OCI-LY7 (cell line): ENCODE measurements around the gene ARHGAP30. TPM values are rescaled to one million over a fixed set of nuclear protein-coding genes. Genes with fewer than 3 reads are reported as not detected.

ENCODE experiments used
- BruUV-seq: library from RNA; stranded (reverse); fragments of 400-500 nt; replicated peaks from 2 replicates; lab custom pipeline; 2021; lab: Mats Ljungman, UMichigan
- CTCF ChIA-PET: fragments of 300-600 bp; sonication (Branson Sonifier 250); formaldehyde crosslinking; loops from one replicate; lab custom pipeline; 2022; ENCODE audit warnings: antibody characterized with exemption; ENCODE audit not compliant: unreplicated experiment; lab: Charles Lee
- POLR2A ChIA-PET: fragments of 300-600 bp; sonication (Branson Sonifier 250); formaldehyde crosslinking; loops from one replicate; lab custom pipeline; 2022; ENCODE audit warnings: antibody characterized with exemption; lab: Charles Lee
- DNase-seq: peaks from one replicate; pipeline ENCODE4 v3.0.0-alpha.2; 2015; ENCODE audit warnings: low spot score
- H2AFZ ChIP-seq: fragments of 200-600 bp; sonication (generic), shearing (Covaris generic); 2 replicates; pipeline ENCODE4 v1.6.1; 2014; ENCODE audit warnings: mild to moderate bottlenecking, antibody characterized with exemption, low read length, moderate library complexity
- H3K27ac ChIP-seq: fragments of 200-600 bp; sonication (generic); 2 replicates; pipeline ENCODE4 v1.5.1; 2014; ENCODE audit warnings: mixed run types, low read depth, mild to moderate bottlenecking, moderate library complexity, low read length, inconsistent platforms; ENCODE audit not compliant: poor library complexity, severe bottlenecking
- H3K36me3 ChIP-seq: fragments of 200-600 bp; sonication (generic); 2 replicates; pipeline ENCODE4 v1.6.1; 2014; ENCODE audit warnings: mild to moderate bottlenecking, antibody characterized with exemption, low read length, moderate library complexity, mixed read lengths; ENCODE audit not compliant: insufficient read depth
- H3K4me1 ChIP-seq: fragments of 200-600 bp; sonication (generic); 2 replicates; pipeline ENCODE4 v1.5.1; 2014; ENCODE audit warnings: mild to moderate bottlenecking, low read length; ENCODE audit not compliant: insufficient read depth, poor library complexity, severe bottlenecking
- H3K4me2 ChIP-seq: fragments of 200-600 bp; sonication (generic); 2 replicates; pipeline ENCODE4 v1.6.1; 2014; ENCODE audit warnings: mild to moderate bottlenecking, low read length
- H3K4me3 ChIP-seq: fragments of 200-600 bp; sonication (generic); 2 replicates; pipeline ENCODE4 v1.5.1; 2014; ENCODE audit warnings: mild to moderate bottlenecking, low read depth, low read length; ENCODE audit not compliant: poor library complexity, severe bottlenecking
- H3K79me2 ChIP-seq: fragments of 200-600 bp; sonication (generic); 2 replicates; pipeline ENCODE4 v1.6.1; 2016; ENCODE audit warnings: low read depth, mild to moderate bottlenecking, low read length, moderate library complexity, mixed read lengths; ENCODE audit not compliant: insufficient read depth
- H3K9me2 ChIP-seq: fragments of 200-600 bp; sonication (generic); 2 replicates; pipeline ENCODE4 v1.6.1; 2016; ENCODE audit warnings: mild to moderate bottlenecking, low read length, mixed read lengths; ENCODE audit not compliant: insufficient read depth
- H3K9me3 ChIP-seq: fragments of 200-600 bp; sonication (generic); 2 replicates; pipeline ENCODE4 v1.6.1; 2014; ENCODE audit warnings: mild to moderate bottlenecking, mixed run types, low read length, mixed read lengths
- H4K20me1 ChIP-seq: fragments of 200-600 bp; sonication (generic); 2 replicates; pipeline ENCODE4 v1.6.1; 2014; ENCODE audit warnings: mild to moderate bottlenecking, antibody characterized with exemption, low read length, moderate library complexity, mixed read lengths; ENCODE audit not compliant: insufficient read depth
- EZH2phosphoT487 ChIP-seq: fragments of 200-600 bp; sonication (generic); IDR thresholded peaks from 2 replicates; pipeline ENCODE4 v1.6.1; 2018; ENCODE audit warnings: low read depth, borderline replicate concordance, mild to moderate bottlenecking, mixed run types, antibody characterized with exemption, low read length, moderate library complexity, mixed read lengths
- intact Hi-C: fragments of 100-400 bp; cut with micrococcal nuclease; formaldehyde crosslinking; loops from one replicate; pipeline ENCODE4 v1.10.0; 2022; ENCODE audit not compliant: unreplicated experiment
- total RNA-seq, 2 experiments: library from RNA; depleted of rRNA in 1 of 2; stranded (reverse); fragments of >200 nt in 1 of 2; shearing (Covaris generic) in 1 of 2; gene quantifications; 2 replicates each; pipeline ENCODE4 v1.2.3, GENCODE V29; 2014 to 2022
- TF ChIP-seq, protein P1 (sequence below): fragments of 200-600 bp; sonication (generic); conservative IDR thresholded peaks from 2 replicates; pipeline ENCODE4 v1.5.1; 2014; ENCODE audit warnings: mild to moderate bottlenecking, antibody characterized with exemption, low read length, moderate library complexity, mixed read lengths

ARHGAP30 gene
- total RNA-seq, 2 experiments from 2014 or later, result 56.2 to 101 TPM

DNA sequence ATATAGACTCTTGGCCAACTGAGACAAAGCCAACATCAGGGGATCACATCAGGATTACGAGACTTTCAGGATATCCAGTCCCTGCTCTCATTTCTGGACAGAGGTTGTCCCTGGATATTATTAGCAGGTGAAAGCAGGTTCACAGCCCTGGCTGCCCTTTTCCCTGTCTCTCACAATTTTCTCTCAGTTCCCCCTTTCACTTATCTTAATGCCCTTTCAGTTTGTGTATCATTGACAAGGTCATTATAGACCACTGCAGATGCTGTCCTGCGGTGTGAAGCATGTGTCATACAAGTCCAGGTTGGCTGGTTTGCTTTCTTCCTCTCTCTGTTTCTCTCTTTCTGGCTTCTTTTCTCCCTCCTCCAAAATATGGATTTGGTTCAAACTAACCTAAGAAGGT, 26.3 kb upstream of the ARHGAP30 start:
- H3K4me3 ChIP-seq, result no peak overlapping the region
- POLR2A ChIA-PET, result no interaction called here
- H3K9me2 ChIP-seq, result no peaks in the 10 kb centered on the region
- TF ChIP-seq, protein P1, sequence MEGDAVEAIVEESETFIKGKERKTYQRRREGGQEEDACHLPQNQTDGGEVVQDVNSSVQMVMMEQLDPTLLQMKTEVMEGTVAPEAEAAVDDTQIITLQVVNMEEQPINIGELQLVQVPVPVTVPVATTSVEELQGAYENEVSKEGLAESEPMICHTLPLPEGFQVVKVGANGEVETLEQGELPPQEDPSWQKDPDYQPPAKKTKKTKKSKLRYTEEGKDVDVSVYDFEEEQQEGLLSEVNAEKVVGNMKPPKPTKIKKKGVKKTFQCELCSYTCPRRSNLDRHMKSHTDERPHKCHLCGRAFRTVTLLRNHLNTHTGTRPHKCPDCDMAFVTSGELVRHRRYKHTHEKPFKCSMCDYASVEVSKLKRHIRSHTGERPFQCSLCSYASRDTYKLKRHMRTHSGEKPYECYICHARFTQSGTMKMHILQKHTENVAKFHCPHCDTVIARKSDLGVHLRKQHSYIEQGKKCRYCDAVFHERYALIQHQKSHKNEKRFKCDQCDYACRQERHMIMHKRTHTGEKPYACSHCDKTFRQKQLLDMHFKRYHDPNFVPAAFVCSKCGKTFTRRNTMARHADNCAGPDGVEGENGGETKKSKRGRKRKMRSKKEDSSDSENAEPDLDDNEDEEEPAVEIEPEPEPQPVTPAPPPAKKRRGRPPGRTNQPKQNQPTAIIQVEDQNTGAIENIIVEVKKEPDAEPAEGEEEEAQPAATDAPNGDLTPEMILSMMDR, result no peak
- no peak for TF ChIP-seq EZH2phosphoT487
- H3K9me3 ChIP-seq, result no peaks in the 10 kb centered on the region
- H3K4me1 ChIP-seq, result peaks cover 29% of the 10 kb centered on the region
- H3K36me3 ChIP-seq, result peaks cover 19% of the 10 kb centered on the region
- H2AFZ ChIP-seq, result no peak overlapping the region
- no peak overlapping the region for H3K4me2 ChIP-seq
- DNase-seq, result no peak
- no peak overlapping the region for H3K27ac ChIP-seq
- CTCF ChIA-PET, result no interaction called here
- no TSS peak for BruUV-seq
- 0 out of 2 replicates have a peak, but pooled peaks cover 4% of the 10 kb centered on the region for H4K20me1 ChIP-seq
- intact Hi-C loops, result loop anchor here (2.0 to 10.0 kb wide), 2 partner anchors 51 to 261 kb away; partner anchors contain the start of gene USF1
- H3K79me2 ChIP-seq, result no peaks in the 10 kb centered on the region

DNA sequence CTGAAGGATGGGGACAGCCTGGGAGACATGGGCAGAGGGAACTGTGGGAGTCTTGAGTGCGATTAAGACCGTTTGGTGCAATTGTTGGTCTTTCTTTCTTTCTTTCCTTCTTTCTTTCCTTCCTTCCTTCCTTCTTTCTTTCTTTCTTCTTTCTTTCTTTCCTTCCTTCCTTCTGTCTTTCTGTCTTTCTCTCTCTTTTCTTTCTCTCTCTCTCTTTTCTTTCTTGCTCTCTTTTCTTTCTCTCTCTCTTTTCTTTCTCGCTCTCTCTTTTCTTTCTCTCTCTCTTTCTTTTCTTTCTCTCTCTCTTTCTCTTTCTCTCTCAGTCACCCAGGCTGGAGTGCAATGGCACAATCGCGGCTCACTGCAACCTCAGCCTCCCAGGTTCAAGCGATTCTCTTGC, 25.5 kb upstream of the ARHGAP30 start:
- no peaks in the 10 kb centered on the region for H3K9me2 ChIP-seq
- no peak overlapping the region for H3K4me2 ChIP-seq
- H3K27ac ChIP-seq, result no peak overlapping the region
- ChIA-PET POLR2A (no interaction called here), CTCF (no interaction called here)
- TF ChIP-seq, protein P1, result no peak
- TF ChIP-seq EZH2phosphoT487, result no peak
- intact Hi-C loops, result loop anchor here (10.0 kb wide), 1 partner anchor 260 kb away; no protein-coding TSS in a partner anchor
- H3K4me1 ChIP-seq, result peaks cover 29% of the 10 kb centered on the region
- H3K36me3 ChIP-seq, result peaks cover 15% of the 10 kb centered on the region
- no TSS peak for BruUV-seq
- DNase-seq, result no peak
- no peaks in the 10 kb centered on the region for H3K79me2 ChIP-seq
- H2AFZ ChIP-seq, result no peak overlapping the region
- no peaks in the 10 kb centered on the region for H3K9me3 ChIP-seq
- no peak overlapping the region for H3K4me3 ChIP-seq
- 0 out of 2 replicates have a peak, but pooled peaks cover 4% of the 10 kb centered on the region for H4K20me1 ChIP-seq

DNA sequence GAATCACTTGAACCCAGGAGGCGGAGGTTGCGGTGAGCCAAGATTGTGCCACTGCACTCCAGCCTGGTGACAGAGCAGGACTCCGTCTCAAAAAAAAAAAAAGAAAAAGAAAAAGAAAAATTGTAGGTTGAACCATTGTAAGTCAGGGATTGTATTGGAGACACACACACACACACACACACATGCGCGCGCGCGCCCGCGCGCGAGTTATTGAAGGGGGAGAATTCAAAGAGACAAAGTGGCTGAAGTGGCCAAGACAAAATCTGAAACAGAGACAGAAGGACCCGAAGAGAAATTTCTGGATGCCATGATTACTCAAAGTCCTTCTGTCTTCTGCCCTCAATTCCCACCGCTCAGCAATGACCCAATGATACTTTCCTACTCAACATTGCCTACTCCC, 24.8 kb upstream of the ARHGAP30 start:
- no peak for DNase-seq
- H3K4me1 ChIP-seq, result peaks cover 29% of the 10 kb centered on the region

More for the DNA sequence above, 24.8 kb upstream of the ARHGAP30 start:
- H4K20me1 ChIP-seq, result no peaks in the 10 kb centered on the region
- no peak overlapping the region for H3K4me3 ChIP-seq
- H3K36me3 ChIP-seq, result peaks cover 8% of the 10 kb centered on the region; the same call in 1 of the 2 replicates
- H3K9me3 ChIP-seq, result no peaks in the 10 kb centered on the region
- ChIA-PET POLR2A (interaction anchor here (0.7 kb wide), 1 partner anchor 22 kb away, joined by 6 read pairs; no protein-coding TSS in a partner anchor), CTCF (no interaction called here)
- no peak for TF ChIP-seq EZH2phosphoT487
- TF ChIP-seq, protein P1, result no peak
- no TSS peak for BruUV-seq
- H2AFZ ChIP-seq, result no peak overlapping the region
- H3K9me2 ChIP-seq, result no peaks in the 10 kb centered on the region
- no peak overlapping the region for H3K4me2 ChIP-seq
- intact Hi-C loops, result loop anchor here (10.0 kb wide), 1 partner anchor 260 kb away; no protein-coding TSS in a partner anchor
- no peaks in the 10 kb centered on the region for H3K79me2 ChIP-seq
- no peak overlapping the region for H3K27ac ChIP-seq
